ENCODE measurements around the gene ABCC2. TPM values are rescaled to one million over a fixed set of nuclear protein-coding genes. Genes with fewer than 3 reads are reported as not detected.

Gene ABCC2
- total and polyA plus RNA-seq, 11 donors, result 0.08 to 0.72 (median 0.20) TPM; not detected in 1

- intact Hi-C loops (cut with DNase I), result loop anchor here in 3 of 10 donors (10.0 kb wide), 2 partner anchors 53 to 163 kb away; no protein-coding TSS in a partner anchor
- WGBS, 4 donors, result 92 to 97% (median 95%) methylated on average over 3 of the region's 3 CpGs
- no peaks in the 10 kb centered on the region for H3K4me1 ChIP-seq
- DNase-seq (no peak), ATAC-seq (no peak)
- peaks cover 0 to 3% (median 0%) of the 10 kb centered on the region in 12 donors for H3K9me3 ChIP-seq
- H3K27me3 ChIP-seq, result no peaks in the 10 kb centered on the region
- no peaks in the 10 kb centered on the region for H3K36me3 ChIP-seq
- no peak overlapping the region for H3K27ac ChIP-seq
- no peak for TF ChIP-seq POLR2A (IDR thresholded peaks at IDR 0.05)
- TF ChIP-seq CTCF (IDR thresholded peaks at IDR 0.05), result no peak
- H3K4me3 ChIP-seq, result no peak overlapping the region
These were observed 69.4 kb downstream of the ABCC2 start for GRCh38 chr10:99851825-99852224.

- no peaks in the 10 kb centered on the region for H3K36me3 ChIP-seq
These were observed 70.2 kb downstream of the ABCC2 start for GRCh38 chr10:99852481-99853213.

GRCh38 chr10:99853655-99854054, 71.2 kb downstream of the ABCC2 start:
- no peak for ATAC-seq
- Histone ChIP-seq H3K36me3 (no peaks in the 10 kb centered on the region), H3K27ac (no peak overlapping the region), H3K27me3 (no peaks in the 10 kb centered on the region), H3K4me1 (no peaks in the 10 kb centered on the region), H3K9me3 (peaks cover 0 to 3% (median 0%) of the 10 kb centered on the region in 12 donors), H3K4me3 (no peak overlapping the region)
- 78 to 82% (median 80%) methylated on average over 3 of the region's 3 CpGs for WGBS, 4 donors
- TF ChIP-seq CTCF (IDR thresholded peaks at IDR 0.05) (no peak), POLR2A (IDR thresholded peaks at IDR 0.05) (no peak)
- no peak for DNase-seq
- intact Hi-C loops (cut with DNase I), result loop anchor here in 4 of 10 donors (2.0 to 10.0 kb wide), 4 partner anchors 51 to 193 kb away; no protein-coding TSS in a partner anchor

More at GRCh38 chr10:99852481-99853213, 70.2 kb downstream of the ABCC2 start:
- TF ChIP-seq CTCF (IDR thresholded peaks at IDR 0.05), result no peak
- no peak for TF ChIP-seq POLR2A (IDR thresholded peaks at IDR 0.05)
- ATAC-seq (no peak), DNase-seq (no peak)
- no peaks in the 10 kb centered on the region for H3K27me3 ChIP-seq
- intact Hi-C loops (cut with DNase I), result loop anchor here in 3 of 10 donors (10.0 kb wide), 2 partner anchors 52 to 162 kb away; no protein-coding TSS in a partner anchor
- no peaks in the 10 kb centered on the region for H3K4me1 ChIP-seq
- 54 to 89% (median 75%) methylated on average over 3 of the region's 3 CpGs for WGBS, 4 donors
- H3K27ac ChIP-seq, result no peak overlapping the region
- no peak overlapping the region for H3K4me3 ChIP-seq
- peaks cover 0 to 3% (median 0%) of the 10 kb centered on the region in 12 donors for H3K9me3 ChIP-seq

GRCh38 chr10:99854860-99855259, 72.4 kb downstream of the ABCC2 start:
- TF ChIP-seq CTCF (IDR thresholded peaks at IDR 0.05) (peak; percentile 5 to 67 (median 48)), POLR2A (IDR thresholded peaks at IDR 0.05) (no peak)
- Histone ChIP-seq H3K9me3 (peaks cover 0 to 3% (median 0%) of the 10 kb centered on the region in 12 donors), H3K4me1 (no peaks in the 10 kb centered on the region), H3K27me3 (no peaks in the 10 kb centered on the region), H3K27ac (no peak overlapping the region), H3K36me3 (no peaks in the 10 kb centered on the region), H3K4me3 (no peak overlapping the region)
- ATAC-seq, result peak in 3 of 4 donors; percentile 62 to 75 (median 73)
- DNase-seq, result peak in 1 of 5 donors; percentile 20
- intact Hi-C loops (cut with DNase I), result loop anchor here in 4 of 10 donors (2.0 to 10.0 kb wide), 4 partner anchors 50 to 192 kb away; no protein-coding TSS in a partner anchor
- 36 to 46% (median 38%) methylated on average over 6 of the region's 6 CpGs for WGBS, 4 donors
